Endothelial cell of umbilical vein (primary cell): Measurements from ENCODE around the gene CYBRD1. TPM values are rescaled to one million over a fixed set of nuclear protein-coding genes. Genes with fewer than 3 reads are reported as not detected.

ENCODE experiments used
- BruUV-seq: library from RNA; stranded (reverse); fragments of 400-500 nt; replicated peaks from 2 replicates; lab custom pipeline; 2021; lab: Mats Ljungman, UMichigan
- CTCF ChIA-PET: fragments of 300-600, 350-600 bp; sonication (Branson Sonifier 250); formaldehyde crosslinking; loops from one replicate; lab custom pipeline; 2021; ENCODE audit warnings: antibody characterized with exemption, inconsistent platforms; lab: Charles Lee
- POLR2A ChIA-PET: fragments of 300-600, 350-600 bp; sonication (Branson Sonifier 250); formaldehyde crosslinking; loops from one replicate; lab custom pipeline; 2021; ENCODE audit warnings: antibody characterized with exemption, inconsistent platforms; lab: Charles Lee
- DNase-seq: peaks from one replicate; pipeline ENCODE4 v3.0.0-alpha.2; 2011; ENCODE audit warnings: low read depth, low spot score
- FAIRE-seq: peaks from 2 replicates; lab custom pipeline; 2011; peaks lifted over from hg19 to GRCh38; lab: Jason Lieb, UNC
- H2AFZ ChIP-seq: 2 replicates; pipeline ENCODE4 v1.6.0; 2012; ENCODE audit warnings: low read depth, low read length, control low read depth, inconsistent platforms
- H3K27ac ChIP-seq: 2 replicates; pipeline ENCODE4 v1.5.1; 2011; ENCODE audit warnings: low read depth, mild to moderate bottlenecking, control low read depth, low read length, moderate library complexity; ENCODE audit not compliant: insufficient read depth
- H3K27me3 ChIP-seq, 2 experiments: 2 replicates each; pipeline versions ENCODE4 v1.6.0 to v1.6.1; 2011; ENCODE audit warnings: low read length in 2 of 2, mixed read lengths in 1 of 2; ENCODE audit not compliant: control insufficient read depth in 2 of 2, insufficient read depth in 2 of 2
- H3K36me3 ChIP-seq, 2 experiments: 2 replicates in 1 of 2; 3 replicates in 1 of 2; pipeline ENCODE4 v1.5.1; 2011; ENCODE audit warnings: low read length in 2 of 2, mild to moderate bottlenecking in 1 of 2, moderate library complexity in 1 of 2; ENCODE audit not compliant: control insufficient read depth in 2 of 2, insufficient read depth in 2 of 2; ENCODE audit errors: extremely low read depth in 1 of 2
- H3K4me1 ChIP-seq: 3 replicates; pipeline ENCODE4 v1.5.1; 2011; ENCODE audit warnings: mild to moderate bottlenecking, low read length; ENCODE audit not compliant: control insufficient read depth, insufficient read depth; ENCODE audit errors: extremely low read depth
- H3K4me2 ChIP-seq: 2 replicates; pipeline ENCODE4 v1.6.1; 2011; ENCODE audit warnings: low read length, control low read depth, mixed read lengths; ENCODE audit not compliant: insufficient read depth
- H3K4me3 ChIP-seq, 3 experiments: fragments of 200-600 bp in 1 of 3; sonication (generic), shearing (Covaris generic) in 1 of 3; replicated peaks in 1 of 3; 2 replicates each; pipeline ENCODE4 v1.5.1; 2011 to 2016; ENCODE audit warnings: control low read depth in 3 of 3, low read length in 3 of 3, mild to moderate bottlenecking in 2 of 3, inconsistent platforms in 1 of 3, low read depth in 1 of 3, moderate library complexity in 1 of 3; ENCODE audit not compliant: insufficient read depth in 1 of 3
- H3K79me2 ChIP-seq: 2 replicates; pipeline ENCODE4 v1.6.0; 2012; ENCODE audit warnings: low read length, inconsistent platforms; ENCODE audit not compliant: control insufficient read depth, insufficient read depth
- H3K9ac ChIP-seq: replicated peaks from 2 replicates; pipeline ENCODE3; 2011; ENCODE audit warnings: low read length, control low read depth; ENCODE audit not compliant: insufficient read depth; ENCODE audit errors: extremely low read depth
- H3K9me1 ChIP-seq: replicated peaks from 3 replicates; pipeline ENCODE4 v1.6.0; 2011; ENCODE audit warnings: mild to moderate bottlenecking, low read length; ENCODE audit not compliant: control insufficient read depth, insufficient read depth; ENCODE audit errors: extremely low read depth
- H3K9me3 ChIP-seq: replicated peaks from 2 replicates; pipeline ENCODE4 v1.5.1; 2012; ENCODE audit warnings: low read length, inconsistent platforms; ENCODE audit not compliant: control insufficient read depth, insufficient read depth
- H4K20me1 ChIP-seq: replicated peaks from 2 replicates; pipeline ENCODE3; 2011; ENCODE audit warnings: mild to moderate bottlenecking, low read length; ENCODE audit not compliant: control insufficient read depth, insufficient read depth; ENCODE audit errors: extremely low read depth
- EZH2 ChIP-seq: IDR thresholded peaks from 2 replicates; pipeline ENCODE4 v1.6.1; 2012; ENCODE audit warnings: borderline replicate concordance, low read depth, mild to moderate bottlenecking, moderate library complexity, low read length, inconsistent platforms; ENCODE audit not compliant: severe bottlenecking
- FOS ChIP-seq: IDR thresholded peaks from 2 replicates; pipeline ENCODE4 v1.6.1; 2011; ENCODE audit warnings: mild to moderate bottlenecking, low read length, moderate library complexity, borderline replicate concordance; ENCODE audit not compliant: insufficient read depth
- GATA2 ChIP-seq: IDR thresholded peaks from 2 replicates; pipeline ENCODE4 v1.7.0; 2011; ENCODE audit warnings: low read depth, mild to moderate bottlenecking, moderate library complexity, mixed read lengths, low read length; ENCODE audit not compliant: insufficient read length, insufficient read depth
- JUN ChIP-seq: IDR thresholded peaks from 2 replicates; pipeline ENCODE4 v1.6.1; 2011; ENCODE audit warnings: borderline replicate concordance, low read depth; ENCODE audit not compliant: insufficient read length, insufficient read depth
- MYC ChIP-seq: IDR thresholded peaks from one replicate; pipeline ENCODE4 v1.6.1; 2011; ENCODE audit warnings: mild to moderate bottlenecking, low read depth, low read length
- POLR2AphosphoS5 ChIP-seq: IDR thresholded peaks from 2 replicates; pipeline ENCODE4 v1.6.1; 2012; ENCODE audit warnings: low read depth, mild to moderate bottlenecking, control low read depth, low read length, moderate library complexity; ENCODE audit not compliant: insufficient read depth
- dilution Hi-C: fragments of 300-500 bp; cut with MboI; formaldehyde crosslinking; loops from one replicate; pipeline ENCODE4 v1.15.0; 2019; ENCODE audit warnings: low sequenced_read_pairs; ENCODE audit not compliant: extremely low pct_ligation_motif_present
- intact Hi-C: fragments of 100-400 bp; cut with micrococcal nuclease; formaldehyde crosslinking; loops from one replicate; pipeline ENCODE4 v1.10.0; 2022
- polyA plus RNA-seq, 4 experiments: library from polyadenylated mRNA; depleted of rRNA in 3 of 4; stranded (reverse) in 3 of 4; unstranded in 1 of 4; fragments of >200 nt; gene quantifications; 2 replicates each; pipeline versions ENCODE4 v1.2.1 to v1.2.3, GENCODE V29; 2011 to 2012; ENCODE audit warnings: missing spikeins in 1 of 4
- total RNA-seq: library from RNA; stranded (reverse); gene quantifications from 2 replicates; pipeline ENCODE4 v1.2.3, GENCODE V29; 2021
- TF ChIP-seq, protein P1 (sequence below), 2 donors: IDR thresholded peaks; 1 replicate in 1 of 2; 2 replicates in 1 of 2; pipeline ENCODE4 v1.5.1; 2011; ENCODE audit warnings: low read length in 2 of 2, mild to moderate bottlenecking in 2 of 2, moderate library complexity in 2 of 2, control low read depth in 1 of 2, inconsistent platforms in 1 of 2, low read depth in 1 of 2; ENCODE audit not compliant: insufficient read depth in 1 of 2; ENCODE audit errors: extremely low read depth in 1 of 2
- TF ChIP-seq, protein P2 (sequence below): IDR thresholded peaks from 2 replicates; pipeline ENCODE4 v1.6.1; 2011; ENCODE audit not compliant: insufficient read depth, insufficient read length

The CYBRD1 gene
- total and polyA plus RNA-seq, 2 donors (not counting 3 experiments of a cell fraction or from before 2014, with no cell fraction given) = 23.1 to 24.8 TPM

GRCh38 chr2:171531291-171531690, 9.0 kb downstream of the CYBRD1 start:
- peak overlapping the region; percentile 51 for H3K9ac ChIP-seq
- peak overlapping the region; percentile 86 for H3K4me2 ChIP-seq
- no peaks in the 10 kb centered on the region for H3K36me3 ChIP-seq
- H4K20me1 ChIP-seq = peaks cover 2% of the 10 kb centered on the region
- H3K4me1 ChIP-seq = peaks cover 15% of the 10 kb centered on the region
- H2AFZ ChIP-seq = no peak overlapping the region
- CTCF ChIA-PET = interaction anchor here (1.1 to 2.5 kb wide), 5 partner anchors 9 to 68 kb away, joined by 3 to 13 read pairs (median 5); partner anchors contain the start of gene CYBRD1
- intact Hi-C loops = loop anchor here (1.0 kb wide), 1 partner anchor 8 kb away; no protein-coding TSS in a partner anchor
- peaks cover 2% of the 10 kb centered on the region for H3K79me2 ChIP-seq
- BruUV-seq = no TSS peak
- peak overlapping the region in 1 of 3 experiments; percentile 58 for H3K4me3 ChIP-seq
- POLR2A ChIA-PET = no interaction called here
- TF ChIP-seq, protein P1, sequence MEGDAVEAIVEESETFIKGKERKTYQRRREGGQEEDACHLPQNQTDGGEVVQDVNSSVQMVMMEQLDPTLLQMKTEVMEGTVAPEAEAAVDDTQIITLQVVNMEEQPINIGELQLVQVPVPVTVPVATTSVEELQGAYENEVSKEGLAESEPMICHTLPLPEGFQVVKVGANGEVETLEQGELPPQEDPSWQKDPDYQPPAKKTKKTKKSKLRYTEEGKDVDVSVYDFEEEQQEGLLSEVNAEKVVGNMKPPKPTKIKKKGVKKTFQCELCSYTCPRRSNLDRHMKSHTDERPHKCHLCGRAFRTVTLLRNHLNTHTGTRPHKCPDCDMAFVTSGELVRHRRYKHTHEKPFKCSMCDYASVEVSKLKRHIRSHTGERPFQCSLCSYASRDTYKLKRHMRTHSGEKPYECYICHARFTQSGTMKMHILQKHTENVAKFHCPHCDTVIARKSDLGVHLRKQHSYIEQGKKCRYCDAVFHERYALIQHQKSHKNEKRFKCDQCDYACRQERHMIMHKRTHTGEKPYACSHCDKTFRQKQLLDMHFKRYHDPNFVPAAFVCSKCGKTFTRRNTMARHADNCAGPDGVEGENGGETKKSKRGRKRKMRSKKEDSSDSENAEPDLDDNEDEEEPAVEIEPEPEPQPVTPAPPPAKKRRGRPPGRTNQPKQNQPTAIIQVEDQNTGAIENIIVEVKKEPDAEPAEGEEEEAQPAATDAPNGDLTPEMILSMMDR (IDR thresholded peaks at IDR 0.05; ENCODE audit: extremely low read depth in 1 of 2, insufficient read depth in 1 of 2, low read depth in 1 of 2, low read length in 2 of 2) = no peak
- TF ChIP-seq POLR2AphosphoS5 = no peak
- no peak for TF ChIP-seq MYC
- TF ChIP-seq EZH2 = no peak
- TF ChIP-seq, protein P2, sequence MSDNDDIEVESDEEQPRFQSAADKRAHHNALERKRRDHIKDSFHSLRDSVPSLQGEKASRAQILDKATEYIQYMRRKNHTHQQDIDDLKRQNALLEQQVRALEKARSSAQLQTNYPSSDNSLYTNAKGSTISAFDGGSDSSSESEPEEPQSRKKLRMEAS = no peak
- TF ChIP-seq FOS = peak; percentile 59
- no peak for TF ChIP-seq GATA2
- TF ChIP-seq JUN = no peak
- H3K9me1 ChIP-seq = no peaks in the 10 kb centered on the region
- H3K27me3 ChIP-seq = no peaks in the 10 kb centered on the region
- dilution Hi-C loops = no loop called here
- peak; percentile 74 for DNase-seq
- H3K9me3 ChIP-seq = no peaks in the 10 kb centered on the region
- H3K27ac ChIP-seq = peak overlapping the region; percentile 67
- peak; percentile 97 for FAIRE-seq
